ENCODE measurements around the gene JCHAIN. TPM values are rescaled to one million over a fixed set of nuclear protein-coding genes. Genes with fewer than 3 reads are reported as not detected.
A peak's percentile ranks its signal among the peaks of the same experiment; 100 is the strongest.

JCHAIN gene
- total and polyA plus RNA-seq, 2 of the 13 experiments (the other 11 are each of a cell fraction or from before 2014, with no cell fraction given) = not detected

DNA sequence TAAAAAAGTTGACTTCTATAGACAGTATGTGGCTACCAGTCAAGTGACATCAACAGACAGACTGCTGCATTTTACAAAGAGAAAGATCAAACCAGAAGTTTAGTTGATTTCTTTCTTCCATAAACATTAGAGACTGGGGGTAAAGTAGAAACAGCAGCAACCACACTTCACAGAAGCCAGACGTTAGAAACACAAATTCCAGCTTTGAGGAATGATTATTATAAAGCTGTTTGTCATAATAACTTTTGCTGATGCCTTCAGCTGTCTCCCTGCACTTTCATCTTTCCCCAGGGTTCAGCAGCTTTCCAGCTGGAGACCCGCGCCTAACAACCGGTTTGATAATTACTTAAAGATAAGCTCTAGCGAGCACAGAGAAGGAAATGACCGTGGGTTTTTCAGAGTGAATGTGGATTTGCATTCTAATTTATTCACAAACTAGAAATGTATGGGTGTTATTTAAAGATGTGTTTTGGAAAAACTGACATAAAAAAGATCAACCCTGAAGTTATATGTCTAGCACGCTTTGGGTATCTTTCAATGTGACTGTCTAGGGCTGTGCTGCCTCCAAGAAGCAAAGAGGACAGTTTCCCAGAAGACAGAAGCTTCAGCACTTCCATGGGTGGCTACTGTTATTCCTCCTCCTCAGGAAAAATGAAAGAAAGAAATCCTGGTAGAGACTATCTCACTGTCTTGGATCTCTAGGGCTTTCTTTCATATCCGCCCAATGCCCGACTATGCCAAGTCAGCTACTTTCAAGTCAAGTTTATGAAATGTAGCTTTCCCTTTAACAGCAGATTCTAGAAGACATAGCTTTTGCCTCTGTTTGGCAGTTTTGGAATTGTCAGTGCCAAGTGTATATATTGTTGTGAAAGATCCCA lies 52.8 kb downstream of the JCHAIN start:
- Histone ChIP-seq H3K4me3 (replicated peaks in 1 of 3; ENCODE audit: insufficient read depth in 1 of 3, low read depth in 2 of 3, low read length in 3 of 3) (no peak overlapping the region), H3K9me3 (ENCODE audit: low read length) (no peaks in the 10 kb centered on the region), H3K79me2 (ENCODE audit: insufficient read depth, low read length) (no peaks in the 10 kb centered on the region), H3K27ac (ENCODE audit: extremely low read length, insufficient read depth, low read length) (no peak overlapping the region), H4K20me1 (ENCODE audit: insufficient read depth, low read length) (no peaks in the 10 kb centered on the region), H2AFZ (ENCODE audit: low read length) (no peak overlapping the region), H3K9ac (ENCODE audit: insufficient read depth, low read depth, low read length) (no peak overlapping the region), H3K4me1 (ENCODE audit: insufficient read depth, low read length) (peaks cover 7% of the 10 kb centered on the region; the same call in 1 of the 2 replicates), H3K27me3 (ENCODE audit: control insufficient read depth in 1 of 2, insufficient read depth in 2 of 2, low read length in 2 of 2) (peaks cover 0 to 3% of the 10 kb centered on the region in 2 experiments; a peak in 1 of 5 replicates), H3K4me2 (ENCODE audit: low read depth, low read length) (no peak overlapping the region), H3K36me3 (replicated peaks in 1 of 2; ENCODE audit: control insufficient read depth in 1 of 2, insufficient read depth in 2 of 2, low read length in 2 of 2) (no peaks in the 10 kb centered on the region)
- in situ Hi-C loops (cut with HindIII; ENCODE audit: extremely low pct_ligation_motif_present, low pct_unique_long_range_greater_than_20kb) = no loop called here
- intact Hi-C loops (cut with micrococcal nuclease; ENCODE audit: unreplicated experiment) = no loop called here
- DNase-seq (ENCODE audit: low spot score) = no peak
- TF ChIP-seq MAFF (IDR thresholded peaks at IDR 0.05; ENCODE audit: low read depth, low read length) (peak; percentile 36; the same call in 1 of the 2 replicates), SAFB2 (CRISPR knock-in tag; IDR thresholded peaks at IDR 0.05; ENCODE audit: borderline replicate concordance, low read depth) (no peak), ZNF44 (CRISPR knock-in tag; IDR thresholded peaks at IDR 0.05) (no peak), ZNF260 (CRISPR knock-in tag; IDR thresholded peaks at IDR 0.05; ENCODE audit: borderline replicate concordance, low read depth) (no peak), MAFK (conservative IDR thresholded peaks at IDR 0.05 in 1 of 2, IDR thresholded peaks at IDR 0.05 in 1 of 2; ENCODE audit: low read length in 2 of 2) (peak in 1 of 2 experiments; percentile 67; a peak in 2 of 4 replicates)
- TF ChIP-seq, protein P1, sequence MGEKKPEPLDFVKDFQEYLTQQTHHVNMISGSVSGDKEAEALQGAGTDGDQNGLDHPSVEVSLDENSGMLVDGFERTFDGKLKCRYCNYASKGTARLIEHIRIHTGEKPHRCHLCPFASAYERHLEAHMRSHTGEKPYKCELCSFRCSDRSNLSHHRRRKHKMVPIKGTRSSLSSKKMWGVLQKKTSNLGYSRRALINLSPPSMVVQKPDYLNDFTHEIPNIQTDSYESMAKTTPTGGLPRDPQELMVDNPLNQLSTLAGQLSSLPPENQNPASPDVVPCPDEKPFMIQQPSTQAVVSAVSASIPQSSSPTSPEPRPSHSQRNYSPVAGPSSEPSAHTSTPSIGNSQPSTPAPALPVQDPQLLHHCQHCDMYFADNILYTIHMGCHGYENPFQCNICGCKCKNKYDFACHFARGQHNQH (CRISPR knock-in tag; IDR thresholded peaks at IDR 0.05) = no peak
- TF ChIP-seq, protein P2, sequence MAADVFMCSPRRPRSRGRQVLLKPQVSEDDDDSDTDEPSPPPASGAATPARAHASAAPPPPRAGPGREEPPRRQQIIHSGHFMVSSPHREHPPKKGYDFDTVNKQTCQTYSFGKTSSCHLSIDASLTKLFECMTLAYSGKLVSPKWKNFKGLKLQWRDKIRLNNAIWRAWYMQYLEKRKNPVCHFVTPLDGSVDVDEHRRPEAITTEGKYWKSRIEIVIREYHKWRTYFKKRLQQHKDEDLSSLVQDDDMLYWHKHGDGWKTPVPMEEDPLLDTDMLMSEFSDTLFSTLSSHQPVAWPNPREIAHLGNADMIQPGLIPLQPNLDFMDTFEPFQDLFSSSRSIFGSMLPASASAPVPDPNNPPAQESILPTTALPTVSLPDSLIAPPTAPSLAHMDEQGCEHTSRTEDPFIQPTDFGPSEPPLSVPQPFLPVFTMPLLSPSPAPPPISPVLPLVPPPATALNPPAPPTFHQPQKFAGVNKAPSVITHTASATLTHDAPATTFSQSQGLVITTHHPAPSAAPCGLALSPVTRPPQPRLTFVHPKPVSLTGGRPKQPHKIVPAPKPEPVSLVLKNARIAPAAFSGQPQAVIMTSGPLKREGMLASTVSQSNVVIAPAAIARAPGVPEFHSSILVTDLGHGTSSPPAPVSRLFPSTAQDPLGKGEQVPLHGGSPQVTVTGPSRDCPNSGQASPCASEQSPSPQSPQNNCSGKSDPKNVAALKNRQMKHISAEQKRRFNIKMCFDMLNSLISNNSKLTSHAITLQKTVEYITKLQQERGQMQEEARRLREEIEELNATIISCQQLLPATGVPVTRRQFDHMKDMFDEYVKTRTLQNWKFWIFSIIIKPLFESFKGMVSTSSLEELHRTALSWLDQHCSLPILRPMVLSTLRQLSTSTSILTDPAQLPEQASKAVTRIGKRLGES (CRISPR knock-in tag; IDR thresholded peaks at IDR 0.05; ENCODE audit: borderline replicate concordance) = no peak
- 16% methylated on average over 9 of the region's 9 CpGs for WGBS (ENCODE audit: low lambda C conversion rate)
- no TSS peak for BruUV-seq (replicated peaks)
- ChIA-PET POLR2A (no interaction called here), CTCF (ENCODE audit: low intra/inter-chr PET ratio, low total read pairs) (no interaction called here)
- no peak for ATAC-seq
- FAIRE-seq = no peak
